WTC11 (cell line): ENCODE measurements around the gene UPP1. TPM values are rescaled to one million over a fixed set of nuclear protein-coding genes. Genes with fewer than 3 reads are reported as not detected.

Experiments used
- ATAC-seq: fragments of 200-7000 bp; cut with Tn5 transposase; 2 replicates; pipeline ENCODE4 v1.10.0; 2021; ENCODE audit warnings: mild to moderate bottlenecking, moderate library complexity
- CTCF ChIA-PET: fragments of 300-600 bp; sonication (Branson Sonifier 250); formaldehyde crosslinking; loops from one replicate; lab custom pipeline; 2021; ENCODE audit warnings: antibody characterized with exemption; lab: Charles Lee
- POLR2A ChIA-PET: fragments of 350-600 bp; sonication (Branson Sonifier 250); formaldehyde crosslinking; loops from one replicate; lab custom pipeline; 2021; ENCODE audit warnings: antibody characterized with exemption; lab: Charles Lee
- DNase-seq: peaks from one replicate; pipeline ENCODE4 v3.0.0; 2021; ENCODE audit warnings: low spot score
- H3K27ac Mint-ChIP-seq: 2 replicates; pipeline ENCODE4 v1.8.0; 2021; ENCODE audit warnings: mixed read lengths
- H3K27me3 Mint-ChIP-seq: 2 replicates; pipeline ENCODE4 v1.8.0; 2021; ENCODE audit warnings: low read depth, mild to moderate bottlenecking, moderate library complexity, mixed read lengths
- H3K36me3 Mint-ChIP-seq: 2 replicates; pipeline ENCODE4 v1.8.0; 2021; ENCODE audit warnings: mixed read lengths
- H3K4me1 Mint-ChIP-seq: 2 replicates; pipeline ENCODE4 v1.8.0; 2022; ENCODE audit warnings: mixed read lengths
- H3K4me3 Mint-ChIP-seq: 2 replicates; pipeline ENCODE4 v1.8.0; 2021; ENCODE audit warnings: mild to moderate bottlenecking, moderate library complexity, mixed read lengths
- H3K9me3 Mint-ChIP-seq: 2 replicates; pipeline ENCODE4 v1.8.0; 2021; ENCODE audit warnings: mixed read lengths
- CTCF ChIP-seq: fragments of 200-600 bp; IDR thresholded peaks from 2 replicates; pipeline ENCODE4 v1.8.0; 2022; ENCODE audit warnings: antibody characterized with exemption
- E2F1 ChIP-seq: sonication (generic); formaldehyde crosslinking; IDR thresholded peaks from 2 replicates; pipeline ENCODE4 v1.8.0; 2022; ENCODE audit warnings: mild to moderate bottlenecking, missing genetic modification reagents
- EMX1 ChIP-seq: fragments of 250-450 bp; sonication (Bioruptor Pico); IDR thresholded peaks from 2 replicates; pipeline ENCODE4 v1.8.0; 2021; ENCODE audit warnings: mild to moderate bottlenecking
- GTF2I ChIP-seq: fragments of 250-450 bp; sonication (Bioruptor Pico); conservative IDR thresholded peaks from 2 replicates; pipeline ENCODE4 v1.4.0; 2021; ENCODE audit warnings: mild to moderate bottlenecking
- JAZF1 ChIP-seq: fragments of 250-450 bp; sonication (Bioruptor Pico); IDR thresholded peaks from 2 replicates; pipeline ENCODE4 v1.9.0; 2021; ENCODE audit warnings: moderate library complexity, mild to moderate bottlenecking, inconsistent platforms
- KAT7 ChIP-seq: sonication (generic); formaldehyde crosslinking; IDR thresholded peaks from 2 replicates; pipeline ENCODE4 v1.8.1; 2023; ENCODE audit warnings: missing genetic modification reagents, mild to moderate bottlenecking, borderline replicate concordance
- MYBL2 ChIP-seq: sonication (generic); formaldehyde crosslinking; IDR thresholded peaks from 2 replicates; pipeline ENCODE4 v1.8.1; 2023; ENCODE audit warnings: mild to moderate bottlenecking, moderate library complexity, missing genetic modification reagents
- RELA ChIP-seq: sonication (generic); formaldehyde crosslinking; IDR thresholded peaks from 2 replicates; pipeline ENCODE4 v1.8.1; 2022; ENCODE audit warnings: missing genetic modification reagents, mild to moderate bottlenecking, borderline replicate concordance
- RORB ChIP-seq: fragments of 250-450 bp; sonication (Bioruptor Pico); IDR thresholded peaks from 2 replicates; pipeline ENCODE4 v1.9.0; 2021; ENCODE audit warnings: mild to moderate bottlenecking
- TEAD1 ChIP-seq: sonication (generic); formaldehyde crosslinking; IDR thresholded peaks from 2 replicates; pipeline ENCODE4 v1.8.0; 2022; ENCODE audit warnings: mild to moderate bottlenecking, missing genetic modification reagents
- ZBTB21 ChIP-seq: sonication (generic); formaldehyde crosslinking; IDR thresholded peaks from 2 replicates; pipeline ENCODE4 v1.8.1; 2023; ENCODE audit warnings: mild to moderate bottlenecking, missing genetic modification reagents, borderline replicate concordance
- ZNF532 ChIP-seq: fragments of 250-450 bp; sonication (Bioruptor Pico); IDR thresholded peaks from 2 replicates; pipeline ENCODE4 v1.9.0; 2021; ENCODE audit warnings: mild to moderate bottlenecking, borderline replicate concordance
- total RNA-seq: library from RNA; stranded (reverse); gene quantifications from 3 replicates; pipeline ENCODE4 v1.2.3, GENCODE V29; 2021
- TF ChIP-seq, protein P1 (sequence below): sonication (generic); formaldehyde crosslinking; IDR thresholded peaks from 2 replicates; pipeline ENCODE4 v1.8.1; 2023; ENCODE audit warnings: mild to moderate bottlenecking, missing genetic modification reagents, moderate library complexity

UPP1 gene
- total RNA-seq, 1 experiment from 2014 or later = 55.6 TPM

GRCh38 chr7:48148311-48148710 is 59.2 kb downstream of the UPP1 start:
- Mint-ChIP-seq H3K4me1 (peaks cover 49% of the 10 kb centered on the region), H3K27me3 (no peaks in the 10 kb centered on the region; the same call in 1 of the 2 replicates), H3K4me3 (no peak overlapping the region), H3K36me3 (peaks cover 21% of the 10 kb centered on the region), H3K9me3 (peaks cover 38% of the 10 kb centered on the region), H3K27ac (no peak overlapping the region; the same call in 1 of the 2 replicates)
- TF ChIP-seq KAT7 (no peak), JAZF1 (CRISPR knock-in tag) (no peak), RORB (CRISPR knock-in tag) (no peak), MYBL2 (CRISPR knock-in tag) (no peak), TEAD1 (no peak), ZNF532 (CRISPR knock-in tag) (no peak)
- ATAC-seq = no peak
- DNase-seq = no peak
- CTCF ChIA-PET = no interaction called here
- POLR2A ChIA-PET = no interaction called here

DNA sequence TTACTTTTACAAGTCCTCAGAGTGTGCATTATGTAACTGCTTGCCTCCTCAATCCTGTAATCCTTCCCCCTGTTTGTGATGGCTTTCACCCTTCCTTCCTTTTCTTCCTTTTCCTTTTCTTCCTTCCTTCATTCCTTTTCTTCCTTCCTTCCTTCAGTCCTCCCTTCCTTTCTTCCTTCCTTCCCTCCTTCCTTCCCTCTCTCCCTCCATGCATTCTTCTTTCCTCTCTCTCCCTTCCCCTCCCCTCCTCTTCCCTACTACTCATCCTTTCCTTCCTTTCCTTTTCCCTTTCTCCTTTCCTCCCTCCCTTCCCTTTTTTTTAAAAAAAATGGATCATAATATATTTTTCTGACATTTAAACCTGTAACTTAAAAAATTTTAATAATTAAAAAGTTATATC is 60.0 kb downstream of the UPP1 start:
- H3K9me3 Mint-ChIP-seq = peaks cover 36% of the 10 kb centered on the region
- DNase-seq (no peak), ATAC-seq (no peak)
- TF ChIP-seq ZBTB21 (CRISPR knock-in tag) = no peak
- TF ChIP-seq RELA = no peak
- H3K27ac Mint-ChIP-seq = no peak overlapping the region
- POLR2A ChIA-PET = interaction anchor here (0.6 kb wide), 1 partner anchor 390 kb away, joined by 4 read pairs; no protein-coding TSS in a partner anchor
- H3K4me1 Mint-ChIP-seq = peaks cover 49% of the 10 kb centered on the region
- H3K4me3 Mint-ChIP-seq = no peak overlapping the region
- no peaks in the 10 kb centered on the region; the same call in 1 of the 2 replicates for H3K27me3 Mint-ChIP-seq
- H3K36me3 Mint-ChIP-seq = peaks cover 19% of the 10 kb centered on the region
- CTCF ChIA-PET = no interaction called here

DNA sequence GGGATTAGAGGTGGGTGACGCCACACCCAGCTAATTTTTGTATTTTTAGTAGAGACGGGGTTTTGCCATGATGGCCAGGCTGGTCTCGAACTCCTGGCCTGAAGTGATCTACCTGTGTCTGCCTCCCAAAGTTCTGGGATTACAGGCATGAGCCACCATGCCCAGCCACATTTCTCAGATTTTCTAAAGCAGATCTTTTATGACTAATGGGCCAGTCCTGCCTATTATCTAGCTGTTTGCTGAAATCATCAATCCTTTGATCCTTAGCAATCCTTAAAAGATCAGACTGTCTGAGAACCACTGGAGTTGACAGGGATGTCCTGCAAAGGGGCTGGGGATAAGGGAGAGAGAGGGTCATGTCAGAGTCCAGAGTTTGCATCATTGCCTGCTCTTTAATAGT is 61.0 kb downstream of the UPP1 start:
- H3K4me3 Mint-ChIP-seq = no peak overlapping the region
- TF ChIP-seq GTF2I (CRISPR knock-in tag) = no peak
- peaks cover 31% of the 10 kb centered on the region for H3K9me3 Mint-ChIP-seq
- H3K4me1 Mint-ChIP-seq = peaks cover 48% of the 10 kb centered on the region
- peaks cover 9% of the 10 kb centered on the region for H3K36me3 Mint-ChIP-seq
- POLR2A ChIA-PET = no interaction called here
- CTCF ChIA-PET = no interaction called here
- no peaks in the 10 kb centered on the region for H3K27me3 Mint-ChIP-seq
- H3K27ac Mint-ChIP-seq = no peak overlapping the region
- DNase-seq (no peak), ATAC-seq (no peak)

DNA sequence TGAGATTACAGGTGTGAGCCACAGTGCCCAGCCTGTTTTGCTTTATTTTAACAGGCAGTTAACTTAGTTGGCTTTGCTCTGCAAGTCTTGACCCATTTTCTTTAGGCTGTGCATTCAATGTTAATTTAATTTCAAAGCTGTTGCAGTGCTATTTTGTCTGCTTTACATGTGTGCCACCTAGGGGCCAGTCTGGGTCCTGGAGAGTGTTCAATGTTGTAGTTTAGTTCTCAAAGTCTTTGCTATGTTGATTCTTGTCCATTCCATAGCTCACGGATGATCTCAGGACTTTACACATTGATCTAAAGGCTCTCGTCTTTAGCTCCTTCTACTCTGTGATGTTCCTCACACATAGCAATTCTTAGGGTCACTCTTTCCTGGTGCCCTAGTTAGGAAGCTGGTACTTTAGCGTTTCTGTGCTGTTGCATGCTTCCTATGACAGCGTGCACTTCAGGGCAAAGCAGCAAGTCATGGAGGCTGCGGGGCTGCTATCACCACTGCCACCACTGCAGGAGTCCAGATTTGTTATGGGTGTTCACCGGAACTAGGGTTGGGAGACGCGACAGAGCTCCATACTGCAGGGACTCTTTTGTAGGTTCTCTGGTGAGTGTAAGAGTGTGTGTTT is 65.8 kb downstream of the UPP1 start:
- Mint-ChIP-seq H3K36me3 (peaks cover 5% of the 10 kb centered on the region), H3K4me1 (peaks cover 10% of the 10 kb centered on the region), H3K27me3 (no peaks in the 10 kb centered on the region), H3K27ac (no peak overlapping the region), H3K9me3 (peaks cover 18% of the 10 kb centered on the region), H3K4me3 (no peak overlapping the region)
- ChIA-PET POLR2A (interaction anchor here (0.6 to 0.7 kb wide), 2 partner anchors 86 to 143 kb away, joined by 3 to 6 read pairs; no protein-coding TSS in a partner anchor), CTCF (interaction anchor here (0.5 to 1.4 kb wide), 23 partner anchors 14 to 411 kb away, joined by 3 to 12 read pairs (median 4); partner anchors contain the start of gene PKD1L1)
- peak; percentile 40 for DNase-seq
- ATAC-seq = peak; percentile 85
- TF ChIP-seq, protein P1, sequence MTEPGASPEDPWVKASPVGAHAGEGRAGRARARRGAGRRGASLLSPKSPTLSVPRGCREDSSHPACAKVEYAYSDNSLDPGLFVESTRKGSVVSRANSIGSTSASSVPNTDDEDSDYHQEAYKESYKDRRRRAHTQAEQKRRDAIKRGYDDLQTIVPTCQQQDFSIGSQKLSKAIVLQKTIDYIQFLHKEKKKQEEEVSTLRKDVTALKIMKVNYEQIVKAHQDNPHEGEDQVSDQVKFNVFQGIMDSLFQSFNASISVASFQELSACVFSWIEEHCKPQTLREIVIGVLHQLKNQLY (CRISPR knock-in tag) = no peak
- TF ChIP-seq CTCF = peak; percentile 40; the same call in 1 of the 2 replicates
- TF ChIP-seq E2F1 (CRISPR knock-in tag) = no peak
- TF ChIP-seq EMX1 (CRISPR knock-in tag) = no peak
